GM12878 (cell line): ENCODE data around the gene IL17A. TPM values are rescaled to one million over a fixed set of nuclear protein-coding genes. Genes with fewer than 3 reads are reported as not detected.

Source experiments
- BHLHE40 ChIP-seq, 2 experiments: fragments of 450-650 bp in 1 of 2; IDR thresholded peaks; 2 replicates each; pipeline ENCODE4 v1.6.1; 2011 to 2017; ENCODE audit warnings: low read depth in 2 of 2, borderline replicate concordance in 1 of 2, improper control_type of control experiment in 1 of 2, low read length in 1 of 2, mild to moderate bottlenecking in 1 of 2
- CREM ChIP-seq: IDR thresholded peaks from 2 replicates; pipeline ENCODE4 v1.6.1; 2014; ENCODE audit warnings: antibody characterized with exemption, low read depth
- FOXK2 ChIP-seq: fragments of 450-650 bp; IDR thresholded peaks from 2 replicates; pipeline ENCODE4 v1.6.1; 2017; ENCODE audit warnings: mild to moderate bottlenecking, moderate library complexity
- HSF1 ChIP-seq: fragments of 150-350 bp; IDR thresholded peaks from 2 replicates; pipeline ENCODE4 v1.6.1; 2014; ENCODE audit warnings: mild to moderate bottlenecking, low read depth, low read length
- IKZF2 ChIP-seq, 2 experiments: fragments of 450-650 bp; IDR thresholded peaks; 2 replicates each; pipeline ENCODE4 v1.6.1; 2017; ENCODE audit warnings: mild to moderate bottlenecking in 2 of 2, moderate library complexity in 2 of 2
- IRF5 ChIP-seq: fragments of 450-650 bp; IDR thresholded peaks from 2 replicates; pipeline ENCODE4 v1.6.1; 2017; ENCODE audit warnings: borderline replicate concordance
- KLF5 ChIP-seq: fragments of 450-650 bp; IDR thresholded peaks from 2 replicates; pipeline ENCODE4 v1.6.1; 2014; ENCODE audit warnings: mild to moderate bottlenecking; ENCODE audit not compliant: partially characterized antibody
- MEF2B ChIP-seq: fragments of 450-650 bp; IDR thresholded peaks from 2 replicates; pipeline ENCODE4 v1.6.1; 2018; ENCODE audit warnings: mild to moderate bottlenecking, moderate library complexity; ENCODE audit not compliant: partially characterized antibody, poor library complexity, severe bottlenecking
- MYC ChIP-seq: IDR thresholded peaks from 2 replicates; pipeline ENCODE4 v1.6.1; 2011; ENCODE audit warnings: mild to moderate bottlenecking, low read length, moderate library complexity, inconsistent platforms; ENCODE audit not compliant: insufficient read depth, insufficient replicate concordance, insufficient read length, severe bottlenecking
- NFYB ChIP-seq: IDR thresholded peaks from 2 replicates; pipeline ENCODE4 v1.6.1; 2011; ENCODE audit warnings: low read depth, mild to moderate bottlenecking, low read length, improper control_type of control experiment, moderate library complexity; ENCODE audit not compliant: insufficient read depth
- NKRF ChIP-seq: fragments of 450-650 bp; conservative IDR thresholded peaks from 2 replicates; pipeline ENCODE4 v1.6.1; 2017; ENCODE audit warnings: mild to moderate bottlenecking, moderate library complexity
- NR2C1 ChIP-seq: fragments of 450-650 bp; IDR thresholded peaks from 2 replicates; pipeline ENCODE4 v1.6.1; 2017; ENCODE audit warnings: antibody characterized with exemption, mild to moderate bottlenecking, moderate library complexity
- NR2C2 ChIP-seq: IDR thresholded peaks from 2 replicates; pipeline ENCODE4 v1.6.1; 2011; ENCODE audit warnings: borderline replicate concordance, low read depth; ENCODE audit not compliant: control insufficient read depth, insufficient read length
- PAX5 ChIP-seq: IDR thresholded peaks from 2 replicates; pipeline ENCODE4 v1.6.1; 2011; ENCODE audit warnings: low read depth, low read length, borderline replicate concordance
- RAD51 ChIP-seq: fragments of 450-650 bp; IDR thresholded peaks from 2 replicates; pipeline ENCODE4 v1.6.1; 2016; ENCODE audit warnings: moderate library complexity, mild to moderate bottlenecking, inconsistent platforms
- RB1 ChIP-seq: fragments of 450-650 bp; formaldehyde crosslinking; IDR thresholded peaks from 2 replicates; pipeline ENCODE4 v1.6.1; 2017; ENCODE audit warnings: mild to moderate bottlenecking, borderline replicate concordance
- SKIL ChIP-seq: fragments of 450-650 bp; IDR thresholded peaks from 2 replicates; pipeline ENCODE4 v1.6.1; 2017; ENCODE audit warnings: mild to moderate bottlenecking, low read depth, inconsistent platforms; ENCODE audit not compliant: poor library complexity, severe bottlenecking
- SMC3 ChIP-seq: IDR thresholded peaks from 2 replicates; pipeline ENCODE4 v1.6.1; 2011; ENCODE audit warnings: low read length, improper control_type of control experiment, borderline replicate concordance
- SREBF1 ChIP-seq: IDR thresholded peaks from 2 replicates; pipeline ENCODE4 v1.6.1; 2012; ENCODE audit warnings: mild to moderate bottlenecking, low read length
- SRF ChIP-seq, 2 experiments: IDR thresholded peaks; 2 replicates each; pipeline ENCODE4 v1.6.1; 2011; ENCODE audit warnings: low read depth in 2 of 2, low read length in 2 of 2, mild to moderate bottlenecking in 1 of 2, moderate library complexity in 1 of 2
- STAT1 ChIP-seq: fragments of 450-650 bp; conservative IDR thresholded peaks from 2 replicates; pipeline ENCODE4 v1.6.1; 2014; ENCODE audit warnings: antibody characterized with exemption, mild to moderate bottlenecking
- TCF12 ChIP-seq: IDR thresholded peaks from 2 replicates; pipeline ENCODE4 v1.6.1; 2011; ENCODE audit warnings: low read depth, mild to moderate bottlenecking, low read length
- TCF3 ChIP-seq: IDR thresholded peaks from 2 replicates; pipeline ENCODE4 v1.6.1; 2012; ENCODE audit warnings: low read depth, mild to moderate bottlenecking, low read length, borderline replicate concordance; ENCODE audit not compliant: insufficient read depth
- ZNF24 ChIP-seq: fragments of 450-650 bp; IDR thresholded peaks from 2 replicates; pipeline ENCODE4 v1.6.1; 2017; ENCODE audit warnings: antibody characterized with exemption, mild to moderate bottlenecking
- ZNF274 ChIP-seq: IDR thresholded peaks from one replicate; pipeline ENCODE4 v1.8.0; 2011; ENCODE audit not compliant: insufficient read length, insufficient read depth
- ZNF384 ChIP-seq: IDR thresholded peaks from 2 replicates; pipeline ENCODE4 v1.6.1; 2012; ENCODE audit warnings: low read depth, mild to moderate bottlenecking, low read length, improper control_type of control experiment, borderline replicate concordance
- polyA plus RNA-seq, 11 experiments: library from polyadenylated mRNA; depleted of rRNA in 4 of 11; unstranded in 6 of 11; stranded (reverse) in 5 of 11; fragments of >200 nt; fragmentation: Nextera tagmentation in 4 of 11; fragmentation: Illumina TruSeq in 1 of 11; extraction: Ambion mirVana in 4 of 11; extraction: Trizol in 1 of 11; gene quantifications; 1 replicate in 1 of 11; 2 replicates in 10 of 11; pipeline versions ENCODE4 v1.2.1 to v1.2.3, GENCODE V29; 2011 to 2016; ENCODE audit warnings: inconsistent platforms in 2 of 11, missing spikeins in 2 of 11, low read depth in 1 of 11
- total RNA-seq, 4 experiments: library from RNA; depleted of rRNA in 3 of 4; stranded (reverse); fragments of >200 nt in 3 of 4; fragmentation: Illumina TruSeq in 1 of 4; extraction: Trizol in 1 of 4; gene quantifications; 2 replicates each; pipeline versions ENCODE4 v1.2.1 to v1.2.3, GENCODE V29; 2013 to 2021

The IL17A gene
- total and polyA plus RNA-seq, 10 of the 15 experiments (the other 5 are each of a cell fraction or from before 2014, with no cell fraction given): not detected

GRCh38 chr6:52227495-52227894 lies 41.3 kb downstream of the IL17A start (continued):
- TF ChIP-seq FOXK2 (no peak), SRF (IDR thresholded peaks at IDR 0.05; ENCODE audit: low read depth in 2 of 2, low read length in 2 of 2) (peak in 1 of 2 experiments; percentile 67; a peak in 1 of 4 replicates), ZNF384 (no peak), KLF5 (no peak), SMC3 (no peak), NR2C1 (no peak), ZNF24 (no peak), RB1 (no peak), TCF3 (peak; percentile 83), SREBF1 (no peak), HSF1 (no peak), RAD51 (no peak; the same call in 1 of the 2 replicates), BHLHE40 (IDR thresholded peaks at IDR 0.05; ENCODE audit: borderline replicate concordance in 1 of 2, low read depth in 2 of 2, low read length in 1 of 2) (peak; percentile 60 to 77), SKIL (peak; percentile 87), NFYB (no peak), IKZF2 (IDR thresholded peaks at IDR 0.05) (peak; percentile 93 to 94), STAT1 (no peak), NKRF (no peak), PAX5 (peak; percentile 96), CREM (peak; percentile 90), MYC (no peak), IRF5 (no peak), ZNF274 (no peak), NR2C2 (no peak), MEF2B (peak; percentile 87), TCF12 (peak; percentile 90)
